ENCODE data around the gene HPGDS.
"Not testable (repeated sequence)": the region's sequence is repeated elsewhere in the genome, so short reads cannot be mapped to it uniquely, and the experiment has no call there.

HPGDS gene

DNA sequence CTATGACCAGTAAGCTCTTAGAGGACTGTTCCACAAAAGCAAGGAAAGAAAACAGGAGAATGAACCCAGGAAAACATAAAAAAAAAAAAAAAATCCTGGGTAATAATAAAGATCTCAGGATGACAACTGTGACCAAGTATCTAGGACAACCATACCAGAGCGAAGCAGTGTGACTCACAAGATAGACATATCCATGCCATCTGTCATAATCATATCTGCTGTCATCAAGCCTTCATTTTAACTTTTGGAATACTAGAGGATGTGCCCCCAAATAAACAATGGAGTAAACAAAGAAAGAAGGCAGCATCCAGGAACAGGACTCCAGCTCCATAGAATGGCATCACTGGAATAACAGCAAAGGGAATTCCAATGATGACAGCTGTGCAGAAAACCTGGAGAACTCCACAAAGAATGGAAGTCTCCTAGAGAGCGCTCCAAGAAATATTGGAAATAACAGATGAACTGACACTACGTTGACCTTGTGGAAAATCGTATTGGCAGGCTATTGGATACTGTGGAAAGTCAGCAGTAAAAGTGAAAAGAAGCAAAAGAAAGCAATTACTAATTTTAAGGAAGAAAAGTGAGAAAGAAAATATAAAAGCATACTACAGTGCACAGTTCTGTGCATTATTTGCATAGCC lies 35.3 kb downstream of the HPGDS start:
- peak; percentile 16 for DNase-seq

DNA sequence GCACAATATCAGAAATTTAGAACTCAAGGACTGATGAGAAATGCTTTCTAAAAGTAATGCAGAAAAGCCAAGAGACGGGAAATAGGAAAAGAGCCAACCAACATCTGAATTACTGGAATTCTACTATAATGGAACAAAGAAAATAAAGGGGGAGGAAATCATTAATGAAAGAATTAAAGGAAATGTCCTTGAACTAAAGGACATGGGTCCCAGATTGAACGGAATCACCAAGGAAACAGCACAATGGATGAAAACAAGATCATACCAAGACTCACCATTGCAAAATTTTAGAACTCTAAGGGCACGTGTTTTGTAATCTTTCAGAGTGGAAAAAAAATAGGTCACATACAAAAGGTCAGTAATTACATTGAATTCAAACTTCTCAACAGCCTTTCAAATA lies 35.9 kb downstream of the HPGDS start:
- no peak for DNase-seq

DNA sequence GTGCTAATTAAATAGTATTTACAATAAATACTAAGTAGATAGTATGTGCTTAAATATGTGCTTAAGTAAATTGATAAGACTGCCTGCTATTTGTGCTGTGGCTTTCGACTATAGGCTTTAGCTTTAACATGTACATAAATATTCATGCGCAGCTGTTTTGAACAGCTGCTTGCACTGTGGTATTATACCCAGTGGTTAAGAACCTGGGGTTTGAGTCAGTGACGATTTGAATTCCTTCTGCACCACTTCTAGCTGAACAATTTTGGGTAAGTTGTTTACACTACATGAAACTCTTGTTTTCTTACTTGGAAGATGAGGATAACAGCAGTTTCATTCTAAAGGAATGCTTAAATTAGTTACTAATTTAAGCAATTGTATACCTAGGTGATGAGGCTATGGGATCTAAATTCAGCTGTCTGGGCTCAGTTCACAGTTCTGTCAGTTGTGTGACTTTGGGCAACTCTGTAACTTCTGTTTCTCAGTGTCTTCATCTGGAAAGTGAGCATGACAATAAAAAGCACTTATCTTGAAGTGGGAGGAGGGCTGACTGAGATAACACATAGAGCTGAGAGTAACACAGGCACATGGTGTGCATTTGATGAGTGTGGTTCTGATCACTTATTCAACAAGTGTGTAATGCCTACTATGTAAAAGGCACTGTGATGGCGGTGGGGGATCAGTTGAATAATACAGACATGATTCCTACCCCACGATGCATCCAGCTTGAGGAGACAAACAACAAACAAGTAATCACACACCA lies 37.0 kb downstream of the HPGDS start:
- DNase-seq = peak; percentile 44

DNA sequence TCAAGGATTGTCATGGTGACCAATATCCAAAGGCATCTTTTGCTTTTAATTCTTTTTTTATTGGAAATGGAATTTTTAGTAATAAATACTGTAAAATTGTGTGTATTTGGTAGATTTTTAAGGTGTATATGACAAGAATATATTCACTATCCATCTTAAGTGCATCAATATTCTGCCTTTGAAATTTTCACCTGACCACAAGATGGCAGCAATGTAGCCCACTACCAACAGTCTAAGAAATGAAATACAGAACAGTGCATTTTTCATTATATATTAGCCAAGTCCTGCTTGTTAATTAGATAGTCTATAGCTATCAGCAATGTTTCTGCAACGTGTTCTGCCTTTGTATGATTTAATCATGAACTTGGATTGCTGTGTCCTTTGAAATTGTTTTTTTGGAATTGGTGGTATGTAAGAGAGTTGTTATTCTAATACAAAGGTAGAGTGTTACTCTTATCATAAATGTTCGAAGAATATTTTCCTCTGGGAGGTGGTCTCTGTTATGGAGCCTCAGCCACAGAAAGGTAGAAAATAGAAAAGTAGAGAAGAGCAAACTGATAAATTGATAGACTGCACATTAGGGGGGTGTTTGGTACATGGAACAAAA lies 38.2 kb downstream of the HPGDS start:
- peak; percentile 77 for DNase-seq

DNA sequence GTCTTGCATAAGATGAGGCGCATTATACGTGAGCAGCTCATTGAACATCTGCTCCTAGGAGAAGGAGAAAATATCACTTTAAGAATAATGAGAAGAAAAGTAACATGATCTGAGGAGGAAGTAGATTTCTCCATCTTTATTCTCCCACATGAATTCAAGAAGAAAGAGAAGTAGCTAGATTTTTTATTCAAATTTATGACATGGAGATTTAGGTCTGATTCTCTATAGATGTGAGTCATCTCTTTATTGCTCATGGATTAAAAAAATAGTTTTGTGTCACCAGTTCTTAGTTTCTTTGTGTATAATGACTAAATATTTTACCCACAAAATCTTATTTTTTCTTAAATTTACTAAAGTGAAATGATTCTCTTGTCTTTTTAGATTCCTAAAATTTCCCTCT lies 40.4 kb downstream of the HPGDS start:
- DNase-seq = no peak

DNA sequence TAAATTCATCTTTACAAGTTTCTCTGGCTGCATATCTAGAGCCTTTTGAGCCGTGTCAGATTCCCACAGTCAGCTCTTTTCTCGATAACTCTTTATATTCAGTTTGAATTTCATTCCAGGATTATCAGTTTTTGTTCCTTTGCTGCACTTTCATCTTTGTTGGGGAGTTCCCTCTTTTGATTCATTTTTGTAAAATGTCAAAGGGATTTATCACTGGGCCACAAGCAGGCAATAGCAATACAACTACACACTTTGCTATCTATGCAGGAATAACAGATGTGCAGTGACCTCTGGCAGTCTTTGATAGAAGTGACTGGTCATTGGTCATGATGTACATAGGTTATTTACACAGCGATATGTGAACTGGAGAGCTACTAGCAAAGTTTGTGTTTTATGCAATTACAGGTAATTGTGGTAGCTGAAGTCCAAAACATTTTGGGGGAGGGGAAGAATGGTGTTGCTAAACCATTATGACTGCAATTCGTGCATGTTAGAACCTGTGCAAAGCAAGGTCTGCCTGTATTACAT lies 43.8 kb downstream of the HPGDS start:
- no peak for DNase-seq

DNA sequence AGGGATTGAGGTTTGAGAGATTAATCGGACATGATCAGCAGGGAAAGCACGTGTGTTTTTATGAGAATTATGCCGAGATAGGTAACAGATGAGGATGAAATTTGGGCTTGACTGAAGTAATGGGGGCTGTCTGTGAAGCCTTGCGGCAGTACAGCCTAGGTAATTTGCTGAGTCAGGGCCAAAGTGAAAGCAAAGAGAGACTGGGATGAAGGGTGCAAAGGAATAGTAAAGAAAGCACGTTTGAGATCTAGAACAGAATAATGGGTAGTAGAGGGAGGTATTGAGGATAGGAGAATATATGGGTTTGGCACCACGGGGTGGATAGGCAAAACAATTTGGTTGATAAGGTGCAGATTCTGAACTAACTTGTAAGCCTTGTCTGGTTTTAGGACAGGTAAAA lies 47.2 kb downstream of the HPGDS start:
- not testable (repeated sequence) for DNase-seq

DNA sequence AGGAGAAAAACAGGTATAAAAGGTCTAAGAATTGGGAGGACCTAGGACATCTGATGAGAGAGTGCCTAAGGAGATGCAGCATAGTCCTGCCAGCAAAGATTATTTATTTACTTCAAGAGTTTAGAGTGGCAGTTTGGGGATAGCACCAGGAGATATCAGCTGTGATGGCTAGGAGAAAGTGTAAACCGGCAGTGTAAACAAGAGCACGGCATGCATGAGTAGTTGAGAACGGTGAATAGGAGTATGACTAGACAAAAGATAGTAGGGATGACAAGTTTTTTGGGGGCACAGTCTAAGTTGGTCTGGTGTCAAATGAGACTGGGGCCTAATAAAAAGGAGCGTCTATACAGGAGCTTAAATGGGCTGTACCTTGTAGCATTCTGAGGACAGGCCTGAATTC lies 48.7 kb downstream of the HPGDS start:
- DNase-seq = not testable (repeated sequence)

DNA sequence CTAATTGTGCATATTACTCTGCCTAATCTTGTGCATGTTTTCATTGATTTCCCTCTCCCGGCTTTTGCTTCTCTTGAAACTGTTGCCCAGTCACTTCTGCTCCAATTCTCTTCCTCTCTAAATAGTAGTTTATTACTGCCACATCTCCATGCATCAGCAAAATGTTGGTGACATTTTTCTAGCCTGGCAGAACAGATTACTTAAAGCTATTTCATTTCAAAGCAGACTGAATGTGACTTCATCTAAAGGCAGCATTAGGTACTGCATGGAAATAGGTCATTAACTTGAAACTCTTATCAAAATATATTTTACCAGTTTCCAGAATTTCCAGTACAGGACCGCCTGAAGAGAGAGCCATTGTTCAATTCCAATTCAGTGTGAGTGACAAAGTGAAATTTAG lies 52.4 kb downstream of the HPGDS start:
- peak; percentile 38 for DNase-seq

DNA sequence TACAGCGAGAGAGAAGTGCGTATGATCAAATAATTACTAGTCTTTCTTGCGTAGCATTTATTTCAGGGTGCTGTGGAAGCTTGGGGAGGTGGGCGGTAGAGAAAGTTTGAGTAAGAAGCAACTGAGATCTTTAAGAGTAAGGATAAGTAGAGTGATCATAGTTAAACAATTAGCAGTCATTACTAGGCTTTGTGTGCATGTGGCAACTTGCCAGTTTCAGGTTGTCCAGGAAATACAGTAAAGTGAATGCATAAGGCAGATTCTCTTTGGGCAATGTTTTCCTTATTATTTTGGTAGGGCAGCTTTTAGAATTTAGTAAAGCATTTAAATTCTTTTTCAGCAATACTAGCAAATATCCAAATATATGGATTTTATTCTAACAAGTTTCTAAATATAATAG lies 57.0 kb downstream of the HPGDS start:
- no peak for DNase-seq

DNA sequence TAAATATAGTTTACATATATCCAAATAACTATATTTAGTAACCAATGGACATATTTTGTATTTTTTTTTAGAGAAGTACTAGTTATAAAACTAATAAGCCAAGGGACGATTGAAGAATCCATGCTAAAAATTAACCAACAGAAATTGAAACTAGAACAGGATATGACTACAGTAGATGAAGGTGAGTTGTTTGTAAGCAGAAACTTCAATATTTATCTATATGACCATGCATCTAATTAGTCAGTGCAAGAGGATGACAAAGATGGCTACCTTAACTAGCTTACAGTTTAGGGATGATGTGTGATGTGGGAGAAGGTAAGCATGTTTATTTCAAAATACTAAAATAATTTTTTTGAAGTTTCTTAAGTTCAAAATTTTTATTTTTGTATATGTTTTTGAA lies 57.7 kb downstream of the HPGDS start:
- no peak for DNase-seq

DNA sequence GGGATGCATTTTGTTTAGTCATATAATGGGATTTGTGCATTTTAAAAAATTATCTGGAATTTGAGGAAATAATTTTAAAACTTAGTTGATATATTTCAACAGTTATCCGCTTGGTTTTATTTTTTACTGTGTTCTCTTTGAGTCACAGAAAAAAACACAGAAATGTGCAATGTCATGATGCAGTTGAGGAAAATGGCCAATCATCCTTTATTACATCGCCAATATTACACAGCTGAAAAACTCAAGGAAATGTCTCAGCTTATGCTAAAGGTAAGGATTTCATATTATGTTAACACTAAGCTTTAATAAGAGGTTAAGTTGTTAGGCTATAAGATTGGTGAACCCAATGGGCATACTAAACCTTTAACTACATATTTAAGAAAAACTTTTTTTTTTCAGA lies 63.9 kb downstream of the HPGDS start:
- no peak for DNase-seq

DNA sequence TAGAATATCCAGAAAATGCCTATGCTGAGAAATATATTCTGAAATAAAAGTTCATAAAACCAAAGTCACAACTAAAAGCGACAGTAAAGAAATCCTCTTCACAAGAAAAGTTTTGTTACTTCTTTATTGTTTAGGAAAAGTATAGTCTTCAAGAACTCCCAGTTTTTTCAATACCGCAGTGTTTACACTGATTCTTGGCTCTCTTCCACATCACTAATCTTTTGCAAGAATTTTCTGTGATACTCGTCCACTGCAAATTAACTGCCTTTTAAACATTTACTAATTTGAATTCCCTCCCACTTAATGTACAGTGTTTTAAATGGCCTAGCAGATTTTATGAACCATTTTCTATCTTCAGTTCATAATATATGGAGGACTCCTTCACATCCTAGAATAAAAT lies 65.1 kb downstream of the HPGDS start:
- no peak for DNase-seq

DNA sequence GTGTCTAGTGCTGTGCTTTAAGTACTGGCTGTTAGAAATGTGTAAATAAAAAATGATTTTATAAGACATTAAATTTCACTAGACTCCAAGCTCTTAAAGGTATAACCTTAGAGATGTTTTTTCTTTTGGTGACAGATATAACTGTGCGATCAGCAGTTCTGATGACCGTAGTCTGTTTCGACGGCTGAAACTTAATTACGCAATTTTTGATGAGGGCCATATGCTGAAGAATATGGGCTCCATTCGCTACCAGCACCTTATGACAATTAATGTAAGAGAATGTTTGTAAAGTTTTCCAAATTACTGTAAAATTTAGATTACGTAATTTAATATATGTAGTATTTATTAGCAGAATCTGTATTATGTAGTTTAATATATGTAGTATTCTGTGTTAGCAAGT lies 66.4 kb downstream of the HPGDS start:
- DNase-seq = no peak

DNA sequence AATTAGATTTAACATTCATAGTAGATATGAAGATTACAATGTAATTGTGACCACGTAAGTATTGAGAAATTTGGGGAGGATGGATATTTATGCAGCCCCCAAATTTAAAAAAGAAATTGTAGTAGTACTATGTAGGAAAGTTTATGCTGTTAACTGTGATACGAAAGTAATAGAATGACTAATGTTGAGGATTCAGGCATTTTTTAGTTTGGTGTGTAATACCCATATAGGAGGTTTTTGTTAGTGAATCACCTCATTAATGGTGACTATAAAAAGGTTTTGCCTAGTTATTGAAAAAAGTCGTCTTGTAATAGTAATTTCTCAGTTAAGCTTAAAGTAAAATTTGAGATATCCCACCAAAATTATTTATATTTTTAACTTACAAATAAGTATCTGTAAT lies 67.7 kb downstream of the HPGDS start:
- no peak for DNase-seq

DNA sequence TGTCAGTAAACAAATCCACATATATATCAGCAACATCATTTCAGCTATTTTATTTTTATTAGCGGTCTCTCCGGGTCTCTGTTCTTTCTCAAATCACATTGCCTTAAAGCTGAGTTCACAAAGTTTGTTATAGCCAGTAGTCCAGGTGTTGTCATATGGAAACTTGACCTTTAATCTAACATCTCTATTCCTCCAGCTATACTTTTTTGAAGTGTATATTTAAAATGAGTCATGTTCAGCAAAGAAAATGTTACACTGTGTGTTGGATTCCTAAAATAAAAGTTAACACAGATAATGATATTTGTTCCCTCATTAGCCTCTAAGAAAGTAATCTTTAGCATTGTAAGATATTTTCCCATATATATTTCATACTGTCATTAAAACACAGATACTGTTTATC lies 71.4 kb downstream of the HPGDS start:
- DNase-seq = no peak

DNA sequence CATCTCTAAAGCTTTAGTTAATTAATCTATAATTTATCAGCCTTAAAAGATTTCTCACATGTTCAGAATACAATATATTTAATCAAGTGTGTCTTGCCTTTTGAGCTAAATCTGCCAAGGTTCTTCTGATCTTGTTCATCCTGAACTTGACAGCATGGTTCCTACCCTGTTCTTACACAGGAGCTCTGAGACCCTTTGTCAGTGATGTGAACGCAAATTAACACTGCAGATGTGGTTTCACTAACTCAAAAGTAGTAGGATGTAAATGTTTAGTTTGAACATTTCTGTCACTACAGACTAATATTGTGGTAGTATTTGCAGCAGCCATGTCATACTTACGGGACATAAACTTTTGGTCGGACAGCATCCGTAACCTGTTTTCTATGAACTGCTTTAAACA lies 75.6 kb downstream of the HPGDS start:
- DNase-seq = no peak

DNA sequence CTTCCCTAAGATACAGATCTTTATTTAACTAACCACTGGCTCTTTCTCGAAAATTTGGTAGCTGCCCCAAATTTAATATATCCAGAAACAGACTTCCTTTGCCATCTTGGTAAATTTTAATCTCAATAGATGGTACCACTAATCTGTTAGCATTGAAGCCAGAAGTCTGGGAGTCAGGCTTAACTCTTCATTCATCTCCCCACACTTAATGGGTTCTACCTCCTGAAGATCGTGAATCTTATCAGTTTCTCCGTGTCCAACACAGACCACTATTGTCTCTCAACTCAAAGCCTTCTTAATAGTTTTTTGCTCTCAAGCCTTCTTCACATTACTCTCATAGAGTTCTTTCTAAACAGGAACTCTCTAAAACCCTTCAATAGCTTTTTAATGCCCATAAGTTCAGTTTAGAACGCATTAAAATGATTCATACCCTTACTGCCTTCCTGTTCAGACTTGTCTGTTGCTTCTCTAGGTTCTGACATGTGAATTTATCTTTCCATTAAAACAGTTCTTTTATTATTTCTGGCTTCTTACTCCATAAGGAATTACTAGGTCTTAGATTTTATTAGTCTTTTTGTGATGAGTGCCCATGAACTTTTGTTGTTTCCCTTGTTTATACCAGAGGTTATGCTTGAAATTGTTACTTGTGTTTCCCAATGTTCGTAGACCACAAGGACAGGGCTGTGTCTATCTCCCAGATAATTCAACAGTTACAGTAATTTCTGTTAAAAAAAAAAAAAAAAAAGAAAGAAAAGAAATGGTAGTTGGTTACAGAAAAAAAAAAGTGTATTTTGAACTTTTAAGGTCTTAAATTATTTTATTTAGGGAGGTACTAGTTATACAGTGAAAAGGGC lies 80.2 kb downstream of the HPGDS start:
- DNase-seq = no peak

DNA sequence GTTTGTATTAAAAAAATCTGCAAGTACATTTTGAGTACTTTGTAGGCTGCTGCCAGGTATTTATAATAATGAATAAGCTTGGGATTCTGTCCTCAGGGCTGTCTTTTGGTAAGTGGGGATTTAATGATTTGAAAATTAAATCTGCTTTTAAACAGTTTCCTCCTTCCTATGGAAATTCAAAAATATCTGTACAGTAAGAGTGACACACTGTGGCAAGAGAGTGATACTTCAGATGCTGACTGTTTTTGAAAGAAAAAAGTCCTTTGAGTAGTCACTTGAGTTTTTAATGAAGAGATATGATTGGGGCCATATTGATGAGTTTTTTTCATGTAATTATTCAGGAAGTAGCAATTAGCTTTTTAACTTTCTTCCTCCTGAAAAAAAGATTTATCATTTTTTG lies 85.8 kb downstream of the HPGDS start:
- DNase-seq = peak; percentile 52

DNA sequence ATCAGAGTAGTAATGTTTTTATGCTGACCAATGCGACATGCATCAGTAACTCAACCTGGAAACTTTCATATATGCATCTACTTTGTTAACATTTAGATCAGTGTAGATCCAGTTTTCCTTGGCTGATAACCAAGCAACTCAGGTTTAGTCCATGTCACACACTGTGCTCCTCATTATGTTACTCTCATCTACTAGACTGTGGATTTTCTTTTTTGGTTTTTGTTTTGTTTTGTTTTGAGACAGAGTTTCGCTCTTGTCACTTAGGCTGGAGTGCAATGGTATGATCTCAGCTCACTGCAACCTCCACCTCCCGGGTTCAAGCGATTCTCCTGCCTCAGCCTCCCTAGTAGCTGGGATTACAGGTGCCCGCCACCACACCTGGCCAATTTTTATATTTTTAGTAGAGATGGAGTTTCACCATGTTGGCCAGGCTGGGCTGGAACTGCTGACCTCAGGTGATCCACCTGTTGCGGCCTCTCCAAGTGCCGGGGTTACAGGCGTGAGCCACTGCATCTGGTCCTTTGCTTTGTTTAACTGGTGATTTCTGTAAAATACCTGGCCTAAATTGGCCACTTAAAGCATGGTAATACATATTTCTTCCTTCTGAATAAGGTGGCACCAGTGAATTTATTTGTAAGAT lies 86.4 kb downstream of the HPGDS start:
- no peak for DNase-seq

DNA sequence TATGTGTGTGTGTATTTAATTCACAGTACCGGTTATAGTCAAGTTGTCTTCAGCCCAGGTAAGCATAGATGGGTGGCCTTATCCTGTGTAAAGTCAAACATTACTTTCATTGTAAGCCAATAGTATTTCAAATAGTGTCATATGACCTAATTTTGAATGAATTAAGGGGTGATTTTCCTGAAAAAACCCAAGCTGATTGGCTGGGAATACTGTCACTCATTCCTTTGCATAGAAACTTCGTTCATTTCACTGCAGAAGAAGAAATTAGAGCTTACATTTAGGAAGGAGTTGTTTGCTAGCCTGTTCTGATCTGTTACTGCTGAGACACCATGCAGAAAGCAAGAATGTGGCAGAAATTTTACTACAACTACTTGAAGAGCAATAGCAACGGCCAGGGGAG lies 89.6 kb downstream of the HPGDS start:
- no peak for DNase-seq

DNA sequence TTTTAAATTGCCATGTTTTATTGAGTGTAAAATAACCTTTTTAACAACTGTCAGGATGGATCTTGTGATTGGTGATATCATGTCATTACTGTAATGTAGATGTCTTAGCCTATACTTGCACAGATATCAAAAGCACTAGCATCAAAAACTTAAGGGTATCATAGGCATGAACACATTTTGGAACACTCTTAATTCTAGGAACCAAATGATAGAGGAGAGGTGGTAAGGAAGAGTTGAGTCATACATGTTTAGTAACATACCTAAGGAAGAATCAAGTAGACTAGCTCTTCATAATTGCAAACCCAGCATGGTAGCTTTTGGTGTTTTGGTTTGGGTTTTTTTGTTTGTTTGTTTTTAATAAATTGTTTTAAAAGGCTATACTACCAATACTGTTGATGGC lies 91.5 kb downstream of the HPGDS start:
- no peak for DNase-seq
